ENCODE data around the gene SND1. TPM values are rescaled to one million over a fixed set of nuclear protein-coding genes. Genes with fewer than 3 reads are reported as not detected.

SND1 gene
- total RNA-seq, 2 experiments from 2014 or later = 169 to 174 TPM

- ChIA-PET CTCF (interaction anchor here (8.2 kb wide), 1 partner anchor 495 kb away, joined by 166 read pairs; no protein-coding TSS in a partner anchor), POLR2A (interaction anchor here (0.5 kb wide), 1 partner anchor 268 kb away, joined by 3 read pairs; no protein-coding TSS in a partner anchor)
- DNase-seq = no peak
- H3K9me3 Mint-ChIP-seq (ENCODE audit: insufficient read depth) = peaks cover 16% of the 10 kb centered on the region
- no peak overlapping the region for H3K4me3 Mint-ChIP-seq
- no peak overlapping the region for H3K27ac Mint-ChIP-seq
- peaks cover 12% of the 10 kb centered on the region for H3K4me1 Mint-ChIP-seq (ENCODE audit: low read depth)
- peaks cover 73% of the 10 kb centered on the region for H3K36me3 Mint-ChIP-seq (ENCODE audit: low read depth)
- H3K27me3 Mint-ChIP-seq (ENCODE audit: low read depth) = no peaks in the 10 kb centered on the region
- ATAC-seq = no peak
Observed at GRCh38 chr7:127713758-127714157, 61.8 kb downstream of the SND1 start.

GRCh38 chr7:127715272-127715671, 63.3 kb downstream of the SND1 start:
- Mint-ChIP-seq H3K4me1 (ENCODE audit: low read depth) (peaks cover 12% of the 10 kb centered on the region), H3K9me3 (ENCODE audit: insufficient read depth) (peaks cover 16% of the 10 kb centered on the region), H3K36me3 (ENCODE audit: low read depth) (peaks cover 64% of the 10 kb centered on the region), H3K27me3 (ENCODE audit: low read depth) (no peaks in the 10 kb centered on the region), H3K4me3 (no peak overlapping the region), H3K27ac (no peak overlapping the region)
- POLR2A ChIA-PET = no interaction called here
- ATAC-seq = no peak
- no peak for DNase-seq
- CTCF ChIA-PET = no interaction called here

GRCh38 chr7:127715901-127716300, 63.9 kb downstream of the SND1 start:
- DNase-seq = no peak
- POLR2A ChIA-PET = no interaction called here
- H3K4me1 Mint-ChIP-seq (ENCODE audit: low read depth) = peaks cover 12% of the 10 kb centered on the region
- H3K36me3 Mint-ChIP-seq (ENCODE audit: low read depth) = peaks cover 62% of the 10 kb centered on the region
- H3K27ac Mint-ChIP-seq = no peak overlapping the region
- H3K27me3 Mint-ChIP-seq (ENCODE audit: low read depth) = no peaks in the 10 kb centered on the region
- peaks cover 11% of the 10 kb centered on the region for H3K9me3 Mint-ChIP-seq (ENCODE audit: insufficient read depth)
- CTCF ChIA-PET = interaction anchor here (5.4 kb wide), 1 partner anchor 8 kb away, joined by 35 read pairs; no protein-coding TSS in a partner anchor
- no peak overlapping the region for H3K4me3 Mint-ChIP-seq
- no peak for ATAC-seq

GRCh38 chr7:127717502-127718339, 65.7 kb downstream of the SND1 start:
- ChIA-PET POLR2A (interaction anchor here (1.1 kb wide), 1 partner anchor 10 kb away, joined by 3 read pairs; no protein-coding TSS in a partner anchor), CTCF (interaction anchor here (0.9 to 5.4 kb wide), 2 partner anchors 9 to 493 kb away, joined by 3 to 35 read pairs; no protein-coding TSS in a partner anchor)
- Mint-ChIP-seq H3K4me3 (no peak overlapping the region), H3K9me3 (ENCODE audit: insufficient read depth) (no peaks in the 10 kb centered on the region), H3K27me3 (ENCODE audit: low read depth) (no peaks in the 10 kb centered on the region), H3K27ac (no peak overlapping the region), H3K36me3 (ENCODE audit: low read depth) (peaks cover 56% of the 10 kb centered on the region), H3K4me1 (ENCODE audit: low read depth) (peaks cover 12% of the 10 kb centered on the region)
- ATAC-seq = no peak
- no peak for DNase-seq

- Mint-ChIP-seq H3K27ac (no peak overlapping the region), H3K36me3 (ENCODE audit: low read depth) (peaks cover 56% of the 10 kb centered on the region), H3K27me3 (ENCODE audit: low read depth) (no peaks in the 10 kb centered on the region), H3K4me3 (no peak overlapping the region), H3K9me3 (ENCODE audit: insufficient read depth) (no peaks in the 10 kb centered on the region), H3K4me1 (ENCODE audit: low read depth) (peaks cover 12% of the 10 kb centered on the region)
- DNase-seq (no peak), ATAC-seq (no peak)
- CTCF ChIA-PET = interaction anchor here (0.9 to 5.4 kb wide), 3 partner anchors 10 to 492 kb away, joined by 3 to 35 read pairs (median 3); no protein-coding TSS in a partner anchor
- POLR2A ChIA-PET = interaction anchor here (1.1 kb wide), 1 partner anchor 11 kb away, joined by 3 read pairs; no protein-coding TSS in a partner anchor
Observed at GRCh38 chr7:127718340-127718679, 66.3 kb downstream of the SND1 start.

- ChIA-PET CTCF (interaction anchor here (5.1 kb wide), 1 partner anchor 18 kb away, joined by 22 read pairs; no protein-coding TSS in a partner anchor), POLR2A (no interaction called here)
- ATAC-seq = no peak
- H3K9me3 Mint-ChIP-seq (ENCODE audit: insufficient read depth) = no peaks in the 10 kb centered on the region
- H3K27me3 Mint-ChIP-seq (ENCODE audit: low read depth) = no peaks in the 10 kb centered on the region
- H3K4me1 Mint-ChIP-seq (ENCODE audit: low read depth) = no peaks in the 10 kb centered on the region
- H3K36me3 Mint-ChIP-seq (ENCODE audit: low read depth) = peaks cover 41% of the 10 kb centered on the region
- DNase-seq = no peak
- no peak overlapping the region for H3K27ac Mint-ChIP-seq
- H3K4me3 Mint-ChIP-seq = no peak overlapping the region
Observed at GRCh38 chr7:127726476-127726875, 74.5 kb downstream of the SND1 start.

- CTCF ChIA-PET = interaction anchor here (1.6 kb wide), 1 partner anchor 62 kb away, joined by 4 read pairs; no protein-coding TSS in a partner anchor
- H3K9me3 Mint-ChIP-seq (ENCODE audit: insufficient read depth) = no peaks in the 10 kb centered on the region
- H3K4me1 Mint-ChIP-seq (ENCODE audit: low read depth) = no peaks in the 10 kb centered on the region
- POLR2A ChIA-PET = no interaction called here
- H3K36me3 Mint-ChIP-seq (ENCODE audit: low read depth) = peaks cover 34% of the 10 kb centered on the region
- DNase-seq = no peak
- H3K27me3 Mint-ChIP-seq (ENCODE audit: low read depth) = no peaks in the 10 kb centered on the region
- no peak overlapping the region for H3K4me3 Mint-ChIP-seq
- no peak overlapping the region for H3K27ac Mint-ChIP-seq
- no peak for ATAC-seq
Observed at GRCh38 chr7:127730658-127731276, 78.8 kb downstream of the SND1 start.

GRCh38 chr7:127731431-127732080, 79.6 kb downstream of the SND1 start:
- H3K36me3 Mint-ChIP-seq (ENCODE audit: low read depth) = peaks cover 36% of the 10 kb centered on the region
- no peaks in the 10 kb centered on the region for H3K9me3 Mint-ChIP-seq (ENCODE audit: insufficient read depth)
- no peaks in the 10 kb centered on the region for H3K4me1 Mint-ChIP-seq (ENCODE audit: low read depth)
- no peak for ATAC-seq
- H3K4me3 Mint-ChIP-seq = no peak overlapping the region
- CTCF ChIA-PET = interaction anchor here (1.6 kb wide), 1 partner anchor 61 kb away, joined by 4 read pairs; no protein-coding TSS in a partner anchor
- POLR2A ChIA-PET = no interaction called here
- no peak for DNase-seq
- H3K27ac Mint-ChIP-seq = no peak overlapping the region
- H3K27me3 Mint-ChIP-seq (ENCODE audit: low read depth) = no peaks in the 10 kb centered on the region

GRCh38 chr7:127732306-127732705, 80.3 kb downstream of the SND1 start:
- CTCF ChIA-PET = interaction anchor here (0.7 kb wide), 1 partner anchor 477 kb away, joined by 3 read pairs; no protein-coding TSS in a partner anchor
- Mint-ChIP-seq H3K27me3 (ENCODE audit: low read depth) (no peaks in the 10 kb centered on the region), H3K27ac (no peak overlapping the region), H3K36me3 (ENCODE audit: low read depth) (peaks cover 43% of the 10 kb centered on the region), H3K9me3 (ENCODE audit: insufficient read depth) (no peaks in the 10 kb centered on the region), H3K4me1 (ENCODE audit: low read depth) (no peaks in the 10 kb centered on the region), H3K4me3 (no peak overlapping the region)
- DNase-seq (no peak), ATAC-seq (no peak)
- POLR2A ChIA-PET = no interaction called here

- H3K4me3 Mint-ChIP-seq = no peak overlapping the region
- H3K27me3 Mint-ChIP-seq (ENCODE audit: low read depth) = no peaks in the 10 kb centered on the region
- H3K4me1 Mint-ChIP-seq (ENCODE audit: low read depth) = peaks cover 2% of the 10 kb centered on the region
- ATAC-seq = no peak
- H3K36me3 Mint-ChIP-seq (ENCODE audit: low read depth) = peaks cover 42% of the 10 kb centered on the region
- H3K9me3 Mint-ChIP-seq (ENCODE audit: insufficient read depth) = no peaks in the 10 kb centered on the region
- ChIA-PET POLR2A (no interaction called here), CTCF (interaction anchor here (1.2 kb wide), 1 partner anchor 25 kb away, joined by 8 read pairs; no protein-coding TSS in a partner anchor)
- no peak for DNase-seq
- no peak overlapping the region for H3K27ac Mint-ChIP-seq
Observed at GRCh38 chr7:127733986-127734385, 82.0 kb downstream of the SND1 start.

GRCh38 chr7:127736511-127736910, 84.5 kb downstream of the SND1 start:
- DNase-seq = no peak
- Mint-ChIP-seq H3K27ac (no peak overlapping the region), H3K4me3 (no peak overlapping the region), H3K4me1 (ENCODE audit: low read depth) (peaks cover 4% of the 10 kb centered on the region), H3K36me3 (ENCODE audit: low read depth) (peaks cover 39% of the 10 kb centered on the region), H3K9me3 (ENCODE audit: insufficient read depth) (no peaks in the 10 kb centered on the region), H3K27me3 (ENCODE audit: low read depth) (no peaks in the 10 kb centered on the region)
- ChIA-PET CTCF (interaction anchor here (0.8 kb wide), 1 partner anchor 19 kb away, joined by 3 read pairs; no protein-coding TSS in a partner anchor), POLR2A (no interaction called here)
- no peak for ATAC-seq

All from activated CD8-positive, alpha-beta T cell treated with anti-CD3 and anti-CD28 coated beads, Interleukin-2, amount 10 ng/mL, durations not matched to agents 7 days and 5 days (primary cell).